ENCODE data around the gene GPD1L.
"Not testable (repeated sequence)": the region's sequence is repeated elsewhere in the genome, so short reads cannot be mapped to it uniquely, and the experiment has no call there.

Gene GPD1L

DNA sequence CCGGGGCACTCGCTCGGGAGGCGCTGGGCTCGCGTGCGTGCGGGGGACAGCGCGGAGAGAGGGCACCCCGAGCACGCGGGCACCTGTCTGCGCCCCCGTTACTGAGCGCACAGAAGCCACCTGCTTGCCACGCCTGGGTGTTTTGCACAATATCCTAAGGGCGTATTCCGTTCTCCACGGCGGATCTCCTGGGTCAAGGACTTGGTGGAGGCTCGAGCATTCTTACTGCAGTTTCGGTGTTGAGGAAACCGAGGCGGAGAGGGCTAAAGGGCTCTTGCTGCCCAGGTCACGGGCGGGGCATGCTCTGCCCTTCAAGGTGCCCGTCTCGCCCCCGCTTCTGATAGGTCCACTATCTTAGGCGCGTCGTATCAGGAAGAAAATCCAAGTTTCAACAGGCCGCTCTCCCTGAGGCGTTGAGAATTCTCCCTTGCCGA lies 526 bp downstream of the GPD1L start:
- no peak for DNase-seq

DNA sequence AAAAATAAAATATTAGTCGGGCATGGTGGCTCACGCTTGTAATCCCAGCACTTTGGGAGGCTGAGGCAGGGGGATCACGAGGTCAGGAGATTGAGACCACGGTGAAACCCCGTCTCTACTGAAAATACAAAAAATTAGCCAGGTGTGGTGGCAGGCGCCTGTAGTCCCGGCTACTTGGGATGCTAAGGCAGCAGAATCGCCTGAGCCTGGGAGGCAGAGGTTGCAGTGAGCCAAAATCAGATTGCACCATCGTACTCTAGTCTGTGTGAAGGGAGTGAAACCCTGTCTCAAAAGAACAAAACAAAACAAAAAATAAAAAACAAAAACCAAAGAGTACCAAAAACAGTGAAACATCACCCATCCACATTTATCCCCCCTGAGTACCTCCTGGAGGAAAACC lies 1.8 kb downstream of the GPD1L start:
- DNase-seq = not testable (repeated sequence)

DNA sequence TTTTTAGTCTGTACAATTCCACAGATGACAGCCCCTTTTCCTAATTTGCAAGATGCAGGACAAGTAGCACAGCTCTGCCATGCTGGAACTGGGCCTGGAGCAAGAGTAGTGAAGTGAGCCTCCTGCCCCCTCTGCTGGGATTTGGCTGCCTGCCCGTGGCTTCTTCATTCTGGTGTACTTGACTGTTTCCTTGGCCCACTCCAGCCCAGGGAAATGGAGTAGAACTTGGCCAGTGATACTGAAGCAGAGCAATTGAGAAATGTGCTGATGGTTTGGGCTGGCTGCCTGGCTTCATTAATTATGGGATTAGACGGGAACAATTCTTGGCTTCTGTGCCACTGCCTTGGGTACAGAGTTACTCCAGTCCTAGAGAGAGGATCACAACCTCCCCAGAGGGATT lies 2.8 kb downstream of the GPD1L start:
- no peak for DNase-seq

DNA sequence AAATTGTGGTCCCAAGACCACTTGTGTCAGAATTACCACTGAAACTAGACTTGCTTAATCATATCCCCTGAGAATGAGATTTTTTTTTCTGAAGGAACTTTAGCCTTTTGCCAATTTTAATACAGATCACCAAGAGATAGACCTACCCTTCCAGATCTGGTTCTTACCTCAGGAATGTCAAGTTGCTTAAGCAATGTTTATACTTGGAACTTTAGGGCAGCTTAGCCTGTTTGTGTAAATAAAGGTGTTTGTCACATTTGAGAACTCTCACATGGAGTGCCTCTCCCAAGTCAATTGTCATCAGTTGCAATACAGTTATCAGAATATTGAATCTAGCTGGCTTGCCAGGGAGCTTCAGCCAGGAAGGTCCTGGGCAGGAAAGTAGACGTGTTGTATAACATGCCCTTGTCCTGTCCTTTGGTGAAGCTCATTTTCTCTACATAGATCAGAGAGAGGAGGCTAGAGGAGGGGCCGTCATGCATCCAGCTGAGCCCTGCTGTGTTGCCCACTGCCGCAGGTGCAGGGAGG lies 3.9 kb downstream of the GPD1L start:
- no peak for DNase-seq

DNA sequence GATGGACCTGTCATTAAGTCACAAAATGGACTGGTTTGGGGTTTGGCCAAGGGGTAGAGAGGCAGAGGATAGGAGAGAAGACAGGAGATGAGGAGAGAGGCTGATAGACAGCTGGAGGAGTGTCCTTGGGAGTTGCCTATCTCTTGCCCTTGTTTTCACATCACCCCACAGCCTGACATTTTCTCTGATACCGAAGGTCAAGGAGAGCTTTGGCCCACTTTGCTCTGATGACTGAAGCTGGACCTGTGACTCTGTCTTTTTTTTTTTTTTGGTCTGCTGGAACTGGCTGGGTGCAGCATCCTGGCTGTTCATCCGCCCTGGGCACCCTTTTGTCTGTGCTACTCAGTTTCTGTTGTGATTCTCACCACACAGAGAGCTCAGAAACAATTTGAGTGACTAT lies 5.1 kb downstream of the GPD1L start:
- no peak for DNase-seq

DNA sequence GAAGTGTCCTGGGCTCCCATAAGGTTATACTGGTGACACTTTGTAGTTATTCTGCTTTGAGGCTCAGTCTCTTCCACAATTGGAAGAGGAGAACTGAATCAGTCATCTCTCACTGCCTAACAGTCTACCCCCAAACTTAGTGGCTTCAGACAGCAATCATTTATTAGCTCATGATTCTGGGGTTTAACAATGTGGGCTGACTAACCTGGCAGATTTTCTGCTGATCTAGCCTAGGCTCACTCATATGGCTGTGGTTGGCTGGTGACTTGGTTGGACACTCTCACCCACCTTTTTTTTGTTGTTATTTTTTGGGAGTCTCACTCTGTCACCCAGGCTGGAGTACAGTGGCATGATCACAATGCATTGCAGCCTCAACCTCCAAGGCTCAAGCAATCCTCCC lies 7.1 kb downstream of the GPD1L start:
- no peak for DNase-seq

DNA sequence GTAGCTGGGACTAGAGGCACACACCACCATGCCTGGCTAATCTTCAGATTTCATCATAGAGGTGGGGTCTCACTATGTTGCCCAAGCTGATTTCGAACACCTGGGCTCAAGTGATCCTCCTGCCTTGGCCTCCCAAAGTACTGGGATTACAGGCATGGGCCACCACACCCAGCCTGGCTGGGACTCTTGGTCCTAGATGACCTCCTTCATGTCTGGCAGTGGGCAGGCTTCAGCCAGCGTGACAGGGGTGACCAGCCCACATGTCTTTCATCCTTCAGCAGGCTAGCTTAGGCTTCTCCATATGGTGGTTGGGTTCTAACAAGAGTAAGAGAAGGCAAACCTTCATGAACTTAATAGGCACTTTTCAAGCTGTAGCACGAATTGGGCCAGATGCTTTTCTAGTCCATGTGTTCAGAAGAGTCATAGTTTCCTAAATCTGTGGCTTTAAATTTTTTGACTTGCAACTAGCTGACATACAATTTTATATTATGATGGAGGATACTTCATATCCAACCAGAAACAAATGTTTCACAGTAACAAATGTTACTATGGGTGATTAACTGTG lies 7.6 kb downstream of the GPD1L start:
- no peak for DNase-seq

DNA sequence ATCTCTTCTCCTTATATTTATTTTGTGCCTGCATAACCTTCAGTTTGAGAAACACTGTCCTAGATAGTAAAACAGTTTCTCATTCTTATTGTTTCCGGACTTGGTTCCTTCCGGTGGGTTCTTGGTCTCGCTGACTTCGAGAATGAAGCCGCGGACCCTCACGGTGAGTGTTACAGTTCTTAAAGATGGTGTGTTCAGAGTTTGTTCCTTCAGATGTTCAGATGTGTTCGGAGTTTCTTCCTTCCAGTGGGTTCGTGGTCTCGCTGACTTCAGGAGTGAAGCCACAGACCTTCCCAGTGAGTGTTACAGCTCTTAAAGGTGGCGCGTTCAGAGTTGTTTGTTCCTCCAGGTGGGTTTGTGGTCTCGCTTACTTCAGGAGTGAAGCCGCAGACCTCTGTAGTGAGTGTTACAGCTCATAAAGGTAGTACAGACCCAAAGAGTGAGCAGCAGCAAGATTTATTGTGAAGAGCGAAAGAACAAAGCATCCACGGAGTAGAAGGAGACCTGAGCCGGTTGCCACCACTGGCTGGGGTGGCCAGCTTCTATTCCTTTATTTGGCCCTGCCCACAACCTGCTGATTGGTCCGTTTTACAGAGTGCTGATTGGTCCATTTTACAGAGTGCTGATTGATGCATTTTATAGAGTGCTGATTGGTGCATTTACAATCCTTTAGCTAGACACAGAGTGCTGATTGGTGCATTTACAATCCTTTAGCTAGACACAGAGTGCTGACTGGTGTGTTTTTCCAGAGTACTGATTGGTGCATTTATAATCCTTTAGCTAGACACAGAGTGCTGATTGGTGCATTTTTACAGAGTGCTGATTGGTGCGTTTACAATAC lies 8.3 kb downstream of the GPD1L start:
- DNase-seq = not testable (repeated sequence)

DNA sequence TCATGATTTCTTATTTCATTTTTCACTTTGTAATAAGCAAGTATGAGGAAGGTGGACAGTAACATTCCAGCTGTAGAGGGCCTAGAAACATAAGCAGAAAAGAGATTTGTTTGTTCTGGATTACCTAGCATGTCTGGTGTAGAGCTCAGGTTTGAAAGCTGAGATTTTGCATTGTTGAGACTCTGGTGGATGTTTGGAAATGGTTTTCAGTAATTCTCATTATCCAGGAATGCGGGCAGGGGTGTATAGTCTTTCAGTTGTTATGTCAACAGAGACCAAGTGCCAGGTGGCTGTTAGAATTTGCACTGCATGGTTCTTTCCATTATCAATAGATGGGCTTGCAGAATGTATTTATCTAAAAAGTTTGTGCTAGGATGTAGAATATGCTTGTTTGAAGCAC lies 10.9 kb downstream of the GPD1L start:
- no peak for DNase-seq

DNA sequence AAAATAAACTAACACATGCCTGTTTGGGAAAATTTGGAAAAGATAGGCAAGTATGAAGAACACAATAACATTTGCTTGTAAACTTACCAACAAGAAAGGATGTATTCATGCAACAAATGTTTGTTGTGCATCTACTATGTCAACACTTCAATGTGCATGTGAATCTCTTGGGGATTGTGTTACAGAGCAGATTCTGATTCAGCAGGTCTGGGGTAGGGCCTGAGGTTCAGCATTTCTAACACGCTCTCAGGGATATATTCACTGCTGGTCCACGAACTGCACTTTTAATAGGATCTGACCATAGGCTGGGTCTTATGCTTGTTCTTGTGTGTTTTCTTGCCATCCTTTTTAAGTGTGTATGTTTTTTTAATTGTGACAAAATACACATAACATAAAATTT lies 11.8 kb downstream of the GPD1L start:
- no peak for DNase-seq

DNA sequence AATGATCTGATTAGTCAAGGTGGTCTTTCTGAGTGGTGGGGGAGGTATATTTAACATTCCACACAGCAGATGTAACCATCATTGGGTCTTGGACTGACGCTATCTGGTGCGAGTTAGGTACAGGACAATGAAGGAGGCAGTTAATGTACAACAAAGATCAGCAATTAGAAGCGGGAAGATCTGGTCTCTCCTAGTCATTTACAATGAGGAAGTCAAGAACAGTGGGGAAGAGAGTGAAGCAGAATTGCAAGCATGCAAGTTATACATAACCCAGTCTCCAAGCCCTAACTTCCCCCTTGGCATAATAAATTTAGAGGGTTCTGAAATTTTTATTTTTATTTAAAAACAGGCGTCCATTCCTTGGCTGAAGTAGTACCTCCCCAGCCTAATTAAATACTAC lies 14.1 kb downstream of the GPD1L start:
- no peak for DNase-seq

DNA sequence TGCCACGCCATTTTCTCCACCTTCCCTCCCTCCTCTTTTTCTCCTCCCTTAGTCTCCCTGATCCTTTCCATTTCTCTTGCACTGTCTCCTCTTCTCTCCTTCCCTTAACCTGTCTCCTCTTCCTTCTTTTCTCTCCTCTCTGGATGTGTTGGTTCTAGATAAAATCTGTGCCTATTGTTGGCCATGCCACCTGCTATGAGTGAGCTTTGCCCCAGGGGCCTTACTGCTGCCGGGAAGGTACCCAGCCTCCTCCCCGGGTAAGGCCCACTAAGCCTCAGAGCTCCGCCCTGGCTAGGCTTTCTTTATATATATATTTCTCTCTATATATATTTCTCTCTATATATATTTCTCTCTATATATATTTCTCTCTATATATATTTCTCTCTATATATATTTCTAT lies 14.7 kb downstream of the GPD1L start:
- DNase-seq = no peak

DNA sequence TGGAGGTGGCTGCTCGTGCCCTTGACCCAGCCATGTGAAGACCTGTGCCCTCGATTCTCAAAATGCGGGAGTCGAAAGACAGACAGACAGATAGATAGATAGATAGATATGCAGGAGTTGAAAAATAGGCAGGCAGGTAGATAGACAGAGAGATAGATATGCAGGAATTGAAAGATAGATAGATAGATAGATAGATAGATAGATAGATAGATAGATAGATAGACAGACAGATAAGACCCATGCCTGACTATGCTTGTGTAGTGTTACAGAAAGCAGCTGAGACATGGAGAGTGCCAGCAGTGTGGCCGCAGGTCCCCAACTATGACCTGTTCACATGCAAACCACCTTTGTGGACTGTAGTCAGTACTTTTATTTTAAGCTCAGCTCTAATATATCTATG lies 17.2 kb downstream of the GPD1L start:
- DNase-seq = no peak

DNA sequence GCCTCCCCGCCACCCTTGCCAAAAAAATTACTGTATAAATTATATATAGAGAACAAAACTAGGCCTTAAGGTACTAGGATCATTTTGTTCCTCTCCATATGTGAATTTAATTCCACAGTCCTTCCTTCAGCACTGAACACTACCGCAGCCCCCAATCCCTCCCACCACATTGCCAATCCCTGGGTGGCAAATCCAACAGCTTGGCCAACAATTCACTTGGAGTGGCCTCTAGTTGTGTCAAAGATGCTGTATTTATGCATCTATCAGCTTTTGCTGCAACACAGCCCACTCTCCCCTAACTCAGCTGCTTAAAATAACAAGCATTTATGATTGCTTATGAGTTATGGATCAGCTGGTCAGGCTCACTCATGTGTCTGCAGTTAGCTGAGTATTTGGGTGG lies 18.6 kb downstream of the GPD1L start:
- no peak for DNase-seq

DNA sequence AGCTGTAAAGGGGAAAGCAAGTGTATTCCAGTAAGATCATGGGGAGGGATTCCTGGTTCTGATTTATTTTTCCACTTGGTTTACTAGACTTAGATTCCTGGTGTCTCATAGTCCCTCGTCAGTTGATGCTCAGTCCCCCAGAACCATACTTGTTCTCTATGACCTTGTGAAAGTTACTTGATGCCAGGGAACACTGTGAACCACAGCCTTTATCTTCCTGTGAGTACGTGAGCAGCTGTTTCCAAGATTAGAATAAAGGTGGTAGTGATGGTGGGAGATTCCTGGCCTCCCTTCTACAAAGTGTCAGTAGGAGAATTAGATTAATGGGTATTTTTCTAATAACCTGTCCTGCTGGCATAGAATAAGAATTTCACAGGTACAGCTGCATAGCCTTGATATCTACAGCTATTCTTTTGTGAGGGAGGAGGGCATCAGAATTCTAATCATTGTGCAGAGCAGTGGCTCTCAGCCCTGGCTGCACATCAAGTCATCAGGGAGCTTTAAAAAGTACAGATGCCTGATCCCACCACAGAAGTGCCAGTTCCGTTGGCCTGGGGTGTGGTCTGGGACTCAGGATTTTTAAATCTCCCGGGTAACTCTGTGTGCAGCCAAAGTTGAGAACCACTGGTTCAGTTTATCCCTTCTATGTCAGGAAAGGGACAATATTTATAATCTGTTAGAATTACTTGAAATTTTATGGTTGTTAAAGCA lies 20.0 kb downstream of the GPD1L start:
- DNase-seq = no peak

DNA sequence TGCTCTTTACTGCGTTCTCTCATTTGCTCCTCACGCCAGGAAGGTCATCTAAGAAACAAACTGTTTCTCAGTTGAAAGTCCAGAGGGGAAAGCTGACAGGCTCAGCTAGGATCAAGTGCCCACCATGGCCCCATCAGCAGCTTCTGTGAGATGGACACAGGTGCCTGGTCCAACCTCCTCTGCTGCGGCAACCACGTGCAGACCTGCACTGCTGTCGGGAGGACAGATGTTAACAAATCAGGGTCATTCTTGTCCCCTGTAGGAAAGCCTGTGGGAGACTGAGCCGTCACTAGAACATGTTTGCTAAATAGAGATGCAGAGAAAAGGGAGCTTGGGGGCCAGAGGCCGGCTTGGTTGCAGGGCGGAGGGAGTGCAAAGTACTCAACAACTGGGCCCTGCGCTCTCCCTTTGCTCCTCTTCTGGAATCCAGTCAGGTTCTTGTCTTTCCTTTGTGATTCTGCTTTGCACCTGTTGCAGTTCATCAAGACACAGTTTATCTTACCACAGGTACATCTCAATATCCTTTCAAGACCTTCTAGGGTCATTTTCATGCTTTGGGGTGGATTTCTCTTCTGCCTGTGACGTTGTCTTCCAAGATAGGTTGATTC lies 20.9 kb downstream of the GPD1L start:
- DNase-seq = no peak

DNA sequence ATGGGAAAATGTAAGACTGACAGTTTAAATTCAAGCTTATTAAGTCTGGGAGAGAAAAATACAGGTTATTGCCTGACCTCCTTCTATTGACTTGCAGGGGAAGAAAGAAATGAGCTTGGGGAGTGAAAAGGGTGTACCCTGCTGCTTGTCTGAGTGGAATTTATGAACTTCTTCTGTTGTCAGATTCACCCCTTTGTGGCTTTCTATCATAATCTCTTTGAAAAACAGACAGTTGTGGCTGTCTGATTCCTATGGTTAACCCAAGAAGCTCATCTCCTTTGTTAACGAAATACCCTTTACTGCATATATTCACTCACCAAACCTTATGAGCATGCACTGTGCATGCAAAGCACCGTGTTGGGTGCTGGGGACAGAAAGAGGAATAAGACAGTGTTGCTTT lies 22.5 kb downstream of the GPD1L start:
- DNase-seq = no peak

DNA sequence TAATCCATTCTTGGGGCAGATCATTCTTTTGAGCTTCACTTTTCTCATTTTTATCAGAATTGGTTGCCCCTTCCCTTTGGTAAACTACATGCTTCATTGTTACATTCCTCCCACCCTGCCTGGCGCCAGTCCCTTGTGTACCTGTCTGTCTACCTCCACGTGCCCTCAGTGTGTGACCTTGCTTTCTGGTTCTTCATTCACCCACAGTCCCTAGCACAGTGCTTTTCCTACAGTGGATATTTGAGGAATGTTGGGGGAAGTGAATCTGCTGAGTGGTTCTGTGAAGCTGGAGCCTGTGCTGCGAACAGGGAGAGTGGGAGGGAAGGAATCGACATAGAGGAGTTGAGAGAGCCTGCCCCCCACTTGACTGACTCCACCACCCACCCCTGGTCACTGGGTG lies 23.4 kb downstream of the GPD1L start:
- no peak for DNase-seq

DNA sequence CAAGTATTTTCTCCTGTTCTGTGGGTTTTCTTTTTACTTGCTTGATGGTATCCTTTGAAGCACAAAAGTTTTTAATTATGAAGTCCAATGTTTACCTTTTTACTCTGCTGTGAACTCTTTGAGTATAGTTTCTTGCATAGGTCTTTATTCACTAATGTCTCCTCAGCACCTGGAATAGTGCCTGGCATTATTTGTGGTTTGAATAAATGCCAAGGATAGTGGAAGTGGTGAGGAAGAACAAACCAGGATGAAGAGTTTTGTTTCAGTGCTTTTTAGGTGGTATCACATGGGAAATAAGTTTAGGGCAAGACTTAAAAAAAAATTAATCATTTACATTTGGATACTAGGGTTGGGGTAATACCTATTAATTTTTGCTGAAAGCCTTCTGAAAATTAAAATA lies 25.7 kb downstream of the GPD1L start:
- DNase-seq = no peak

DNA sequence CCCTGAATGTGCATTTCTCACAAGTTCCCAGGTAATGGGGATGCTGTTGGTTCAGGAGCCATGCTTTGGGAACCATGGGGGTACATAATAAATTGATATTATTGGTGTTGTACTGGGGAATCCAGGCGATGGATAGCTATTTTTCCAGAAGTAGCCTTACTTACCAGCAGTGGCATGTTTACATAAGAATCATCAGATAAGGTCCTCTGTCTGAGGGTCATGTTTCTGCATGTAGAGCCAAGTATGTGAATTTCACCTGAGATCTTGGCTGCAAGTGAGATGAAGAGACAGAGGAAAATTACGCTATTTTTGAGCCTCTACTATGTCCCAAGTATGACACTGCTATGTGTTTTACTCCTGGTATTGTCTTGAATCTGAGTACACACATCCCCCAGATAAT lies 26.3 kb downstream of the GPD1L start:
- DNase-seq = no peak

DNA sequence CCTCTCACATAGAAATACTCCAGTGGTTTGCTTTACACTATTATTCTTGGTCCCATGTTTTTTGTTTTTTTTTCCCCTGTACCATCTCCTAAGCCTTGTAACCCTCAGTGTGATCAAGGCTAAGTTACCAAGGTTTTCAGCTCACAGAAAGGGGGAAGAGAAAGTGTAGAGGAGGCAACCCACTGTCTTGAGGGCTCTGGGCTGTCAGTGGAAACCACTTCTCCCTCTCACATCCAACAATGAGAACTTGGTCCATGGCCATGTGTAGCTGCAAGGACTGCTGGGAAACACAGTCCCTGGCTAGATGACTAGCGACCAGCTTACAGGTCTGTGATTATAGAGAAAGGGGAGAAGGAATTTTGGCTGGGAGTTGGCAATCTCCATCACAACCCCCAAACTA lies 30.3 kb downstream of the GPD1L start:
- no peak for DNase-seq

DNA sequence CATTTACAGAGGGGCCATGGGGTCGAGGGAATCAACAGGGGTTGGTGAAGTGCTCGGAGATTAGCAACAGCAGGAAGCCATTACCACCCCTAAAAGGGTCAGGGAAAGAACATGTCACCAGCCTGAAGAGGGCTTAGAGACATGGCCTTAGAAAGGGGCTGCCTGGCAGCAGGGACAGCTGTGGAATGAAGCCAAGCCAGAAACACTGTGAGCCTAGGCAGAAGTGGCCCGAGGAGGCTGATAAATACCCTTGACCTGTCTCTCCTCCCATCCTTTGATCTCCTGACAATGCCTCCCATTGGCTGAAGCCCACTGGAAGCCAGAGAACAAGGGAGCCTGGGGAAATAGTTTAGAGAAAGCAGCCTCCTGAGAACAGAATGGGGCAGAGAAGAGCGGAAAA lies 31.4 kb downstream of the GPD1L start:
- no peak for DNase-seq

DNA sequence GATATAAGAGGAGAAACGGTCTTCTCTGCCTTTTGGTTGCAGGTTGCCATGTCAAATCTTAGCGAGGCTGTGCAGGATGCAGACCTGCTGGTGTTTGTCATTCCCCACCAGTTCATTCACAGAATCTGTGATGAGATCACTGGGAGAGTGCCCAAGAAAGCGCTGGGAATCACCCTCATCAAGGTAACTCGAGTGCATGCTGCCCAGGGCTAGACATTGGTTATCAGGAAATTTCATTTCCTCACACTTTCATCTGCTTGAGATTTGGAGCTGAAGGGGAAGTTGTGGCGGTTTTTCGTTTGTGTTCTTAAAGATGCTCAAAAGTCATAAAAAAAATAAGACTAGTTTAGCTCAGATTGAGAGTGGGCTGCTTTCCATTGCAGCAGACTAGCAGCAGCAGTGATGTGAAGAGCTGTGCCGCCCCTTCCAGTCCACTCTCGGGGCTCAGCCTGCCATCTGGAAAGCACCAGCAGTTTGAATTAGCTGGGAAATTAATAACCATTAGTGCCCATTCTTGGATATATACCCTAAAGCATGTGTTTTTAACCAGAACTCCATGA lies 32.2 kb downstream of the GPD1L start:
- DNase-seq = no peak

All from NCI-H1694 treated with DMSO at 0.1 percent for 48 hours (cell line).